NCI-H1048 (cell line): ENCODE measurements around the gene SMAP1.

ENCODE experiments used
- DNase-seq: peaks from one replicate; lab custom pipeline; 2025; lab: John Stamatoyannopoulos, UW

Gene SMAP1

DNA sequence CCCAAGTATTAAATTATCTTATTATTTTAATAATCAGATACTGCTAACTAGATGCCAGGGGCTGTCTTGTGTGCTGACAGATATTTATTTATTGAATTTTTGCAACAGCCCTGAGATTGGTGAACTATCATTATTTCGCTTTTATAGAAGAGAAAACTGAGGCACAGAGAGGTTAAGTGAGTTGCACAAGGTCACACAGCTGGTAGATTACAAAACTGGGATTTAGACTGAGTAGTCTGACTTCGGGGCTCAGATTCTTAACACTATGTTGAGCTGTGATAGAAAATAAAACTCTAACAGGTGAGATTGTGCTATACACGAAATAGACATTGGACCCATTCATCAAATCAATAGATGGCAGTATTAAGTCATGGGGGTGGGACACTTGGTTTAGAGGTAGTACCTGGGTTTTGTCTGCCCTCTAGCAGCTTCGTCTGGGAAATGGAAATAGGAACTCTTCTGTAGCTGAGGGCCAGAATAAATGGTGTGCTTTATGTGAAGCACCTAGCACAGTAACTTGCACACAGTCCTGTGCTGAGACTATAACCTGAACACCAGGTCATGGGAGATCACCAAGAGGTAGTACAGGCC lies 175.7 kb downstream of the SMAP1 start:
- no peak for DNase-seq

GRCh38 chr6:70844301-70844700 lies 176.6 kb downstream of the SMAP1 start:
- no peak for DNase-seq

- no peak for DNase-seq
Measured at GRCh38 chr6:70846207-70846835, 178.6 kb downstream of the SMAP1 start.

DNA sequence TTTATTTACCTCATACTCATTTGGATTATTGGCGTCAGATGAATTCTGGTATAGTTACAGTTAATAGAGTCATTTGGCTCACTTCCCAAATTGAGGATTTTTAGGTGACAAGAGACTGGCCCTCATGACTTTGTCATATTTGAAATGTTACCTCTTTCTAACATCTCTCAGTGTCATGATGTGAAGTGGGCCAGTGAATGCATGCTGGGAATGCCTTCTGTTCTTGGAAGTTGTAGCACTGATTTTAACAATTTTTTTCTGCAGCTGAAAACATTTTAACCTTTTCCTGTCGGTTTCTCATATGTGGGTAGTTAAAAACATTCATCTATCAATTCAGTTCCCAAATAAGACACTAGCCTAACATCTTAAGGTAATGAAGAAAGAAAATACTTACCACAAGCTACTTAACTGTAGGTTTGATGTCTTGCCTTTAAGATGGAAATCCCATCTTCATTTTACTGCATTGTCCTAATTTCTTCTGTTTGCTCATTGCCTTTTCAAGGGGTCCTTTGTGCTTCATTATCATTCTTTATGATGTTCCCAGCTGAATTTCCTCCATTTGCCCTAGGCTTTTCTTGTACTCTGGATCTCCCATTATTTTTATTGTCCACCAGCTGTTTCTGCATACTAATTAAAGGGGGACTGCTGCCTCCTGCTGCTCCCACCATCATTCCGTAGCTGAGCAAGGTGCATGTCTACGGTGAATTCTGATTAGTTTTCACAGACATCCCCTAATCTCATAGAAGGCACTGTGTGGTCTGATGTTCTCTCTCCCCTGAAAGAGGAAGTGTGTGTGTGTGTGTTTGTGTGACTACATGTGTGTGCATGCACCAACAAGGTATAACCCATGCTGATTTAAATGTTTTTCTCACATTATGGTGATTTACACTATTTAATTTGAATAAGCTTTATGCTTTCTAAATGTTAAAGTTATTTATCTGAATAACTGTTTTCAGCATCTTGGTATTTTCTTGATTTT lies 179.7 kb downstream of the SMAP1 start:
- DNase-seq, result no peak

DNA sequence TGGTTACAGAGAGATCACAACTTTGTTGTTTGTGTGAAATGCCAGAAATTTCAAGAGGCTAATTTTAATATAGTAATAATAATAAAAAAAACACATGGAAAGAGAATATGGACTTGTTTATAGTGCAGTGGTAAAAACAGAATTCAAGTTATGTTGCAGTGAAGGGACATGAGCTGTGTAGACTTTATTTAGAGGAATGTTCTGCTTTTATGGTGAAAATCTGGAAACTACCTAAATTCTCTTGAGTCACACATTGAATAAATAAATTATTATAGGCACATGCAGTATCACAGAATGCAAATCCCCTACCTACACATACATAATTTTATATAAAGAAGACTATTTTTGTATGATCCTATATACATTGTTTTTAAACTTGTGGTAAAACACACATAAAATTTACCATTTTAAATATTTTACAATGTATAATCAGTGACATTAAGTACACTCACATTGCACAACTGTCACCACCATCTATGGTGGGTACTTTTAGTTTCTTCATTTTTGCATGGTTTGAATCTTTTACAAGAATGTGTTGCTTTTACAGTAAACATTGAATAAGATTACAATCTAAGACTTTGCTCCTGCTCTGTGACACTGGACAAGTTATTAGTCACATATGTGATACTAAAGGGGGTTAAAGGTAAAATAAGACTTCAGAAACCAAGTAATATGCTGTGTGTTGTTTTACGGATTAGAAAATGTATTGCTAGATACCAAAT lies 181.8 kb downstream of the SMAP1 start:
- no peak for DNase-seq

DNA sequence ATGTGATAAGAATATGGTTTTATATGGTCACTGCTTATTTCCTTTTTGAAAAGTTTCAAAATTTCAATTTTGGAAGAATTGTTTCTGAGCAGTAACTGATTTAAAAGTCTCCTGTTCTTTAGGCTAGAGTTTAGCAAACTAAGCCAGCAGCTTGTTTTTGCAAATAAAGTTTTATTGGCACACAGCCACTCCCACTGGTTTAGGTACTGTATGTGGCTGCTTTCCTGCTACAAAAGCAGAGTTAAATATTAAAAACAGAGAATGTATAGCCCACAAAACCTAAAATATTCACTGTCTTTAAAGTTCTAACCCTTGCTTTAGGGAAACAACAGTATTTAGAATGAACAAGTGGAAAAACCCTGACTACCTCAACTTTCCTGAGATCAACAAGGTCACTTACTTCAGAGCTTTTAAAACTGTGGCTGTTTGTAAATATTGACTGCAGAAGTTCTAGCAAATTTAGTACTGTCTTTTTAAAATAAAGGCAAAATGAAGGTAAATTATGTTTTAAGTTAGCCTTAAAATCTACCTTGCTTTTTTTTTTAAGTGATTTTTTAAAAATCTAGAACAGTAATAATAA lies 185.1 kb downstream of the SMAP1 start:
- DNase-seq, result no peak

DNA sequence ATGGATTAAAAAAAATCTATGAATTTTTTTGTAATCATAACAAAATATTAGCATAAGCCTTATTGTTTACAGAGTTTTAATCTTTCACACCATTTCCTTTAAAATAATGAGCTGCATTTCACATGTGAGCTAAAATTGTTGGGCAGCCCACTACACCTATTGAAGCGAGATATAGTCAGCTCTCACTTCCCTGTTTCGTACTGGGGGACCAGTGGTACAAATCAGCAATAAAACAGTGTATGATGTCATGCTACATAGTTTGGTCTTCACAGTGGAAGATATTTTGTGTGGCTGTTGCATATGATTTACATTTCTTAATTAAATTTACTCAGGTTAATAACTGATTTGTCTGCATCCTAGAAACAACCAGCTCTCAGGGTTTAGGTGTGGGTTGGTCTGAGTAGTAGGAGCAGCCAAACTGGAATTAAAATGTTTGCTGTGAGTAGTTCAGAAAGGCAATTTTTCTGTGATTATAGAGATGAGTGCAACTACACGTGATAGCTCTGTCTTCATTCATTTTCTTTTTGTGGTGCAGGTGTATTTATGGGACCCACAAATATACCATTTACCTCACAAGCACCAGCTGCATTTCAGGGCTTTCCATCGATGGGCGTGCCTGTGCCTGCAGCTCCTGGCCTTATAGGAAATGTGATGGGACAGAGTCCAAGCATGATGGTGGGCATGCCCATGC lies 189.8 kb downstream of the SMAP1 start:
- no peak for DNase-seq

- no peak for DNase-seq
Measured at GRCh38 chr6:70860045-70860444, 192.4 kb downstream of the SMAP1 start.

GRCh38 chr6:70860920-70861319 lies 193.2 kb downstream of the SMAP1 start:
- DNase-seq, result no peak

GRCh38 chr6:70863343-70863742 lies 195.7 kb downstream of the SMAP1 start:
- no peak for DNase-seq

GRCh38 chr6:70864401-70864800 lies 196.7 kb downstream of the SMAP1 start:
- no peak for DNase-seq

DNA sequence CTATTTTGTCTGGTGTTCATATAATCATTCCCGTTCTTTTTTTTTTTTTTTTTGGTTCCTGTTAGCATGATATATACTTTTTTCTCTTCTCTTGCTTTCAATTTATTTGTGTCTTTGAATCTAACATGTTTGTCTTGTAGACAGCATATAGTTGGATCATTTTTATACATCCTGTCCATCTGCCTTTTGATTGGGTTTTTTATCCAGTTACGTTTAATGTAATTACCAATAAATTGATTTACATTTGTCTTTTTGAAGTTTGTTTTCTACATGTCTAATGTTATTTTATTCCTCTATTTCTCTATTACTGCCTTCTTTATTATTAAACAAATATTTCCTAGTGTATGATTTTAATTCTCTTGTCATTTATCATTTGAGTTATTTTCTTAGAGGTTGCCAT lies 204.8 kb downstream of the SMAP1 start:
- DNase-seq, result no peak

- no peak for DNase-seq
Measured at GRCh38 chr6:70874181-70874913, 206.7 kb downstream of the SMAP1 start.

GRCh38 chr6:70879496-70879895 lies 211.8 kb downstream of the SMAP1 start:
- no peak for DNase-seq

DNA sequence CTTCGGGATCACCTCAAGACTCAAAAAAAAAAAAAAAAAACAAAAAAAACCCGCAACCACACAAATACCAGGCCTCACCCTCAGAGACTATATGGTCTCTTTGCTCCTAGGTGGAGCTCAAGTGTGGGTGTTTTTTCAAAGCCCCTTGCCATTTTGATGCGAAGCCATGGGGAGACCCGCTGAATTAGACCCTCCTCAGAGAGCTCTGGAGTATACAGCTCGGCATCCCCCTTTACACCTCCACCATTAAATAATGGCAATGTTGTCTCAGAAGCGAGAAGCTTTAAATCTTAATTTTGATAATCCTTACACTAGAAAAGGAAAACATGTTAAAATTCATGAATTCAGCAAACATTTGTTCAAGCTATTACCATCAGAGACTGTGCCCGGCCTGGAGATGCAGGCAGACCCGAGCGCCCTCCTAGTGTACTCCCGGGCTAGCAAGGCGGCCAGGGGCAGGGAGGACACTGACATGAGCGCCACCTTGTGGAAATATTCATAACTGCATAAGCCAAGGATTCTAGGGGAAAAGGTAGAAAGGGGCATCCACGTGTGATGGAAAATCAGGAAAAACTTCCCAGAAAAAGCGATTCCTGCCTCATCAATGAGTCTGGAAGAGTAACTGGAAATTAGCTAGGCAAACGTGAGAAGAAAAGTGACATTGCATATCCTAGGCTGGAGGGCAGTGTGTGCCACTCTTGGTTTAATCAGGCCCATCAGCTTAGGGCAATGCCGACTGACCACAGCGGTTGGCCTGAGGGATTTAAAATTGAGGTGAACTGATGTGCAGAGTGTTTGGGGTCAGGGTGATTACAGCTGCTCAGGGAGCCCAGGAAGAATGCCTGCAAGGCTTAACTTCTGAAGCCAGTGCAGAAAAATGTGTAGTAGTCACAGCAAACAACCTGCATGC lies 216.6 kb downstream of the SMAP1 start:
- DNase-seq, result peak; percentile 11

DNA sequence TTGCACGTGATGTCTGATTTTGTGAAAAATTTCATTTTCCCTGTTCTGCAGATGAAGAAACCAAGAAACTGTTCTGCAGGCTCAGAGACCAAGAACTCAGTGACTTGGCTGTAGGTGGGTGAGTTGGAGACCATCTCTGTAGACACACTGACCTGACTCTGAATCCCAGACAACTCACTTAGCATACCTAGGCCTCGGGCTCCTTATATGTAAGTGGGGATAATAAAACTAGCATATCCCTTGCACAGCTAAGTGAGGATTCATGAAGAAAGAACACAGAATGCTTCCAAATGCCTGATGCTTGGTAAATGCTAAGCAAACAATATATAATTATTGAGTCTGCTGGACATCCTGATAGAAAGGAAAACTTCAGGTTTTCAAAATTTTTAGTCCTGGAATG lies 218.4 kb downstream of the SMAP1 start:
- no peak for DNase-seq

GRCh38 chr6:70886661-70887060 lies 219.0 kb downstream of the SMAP1 start:
- no peak for DNase-seq

GRCh38 chr6:70889270-70889669 lies 221.6 kb downstream of the SMAP1 start:
- no peak for DNase-seq

DNA sequence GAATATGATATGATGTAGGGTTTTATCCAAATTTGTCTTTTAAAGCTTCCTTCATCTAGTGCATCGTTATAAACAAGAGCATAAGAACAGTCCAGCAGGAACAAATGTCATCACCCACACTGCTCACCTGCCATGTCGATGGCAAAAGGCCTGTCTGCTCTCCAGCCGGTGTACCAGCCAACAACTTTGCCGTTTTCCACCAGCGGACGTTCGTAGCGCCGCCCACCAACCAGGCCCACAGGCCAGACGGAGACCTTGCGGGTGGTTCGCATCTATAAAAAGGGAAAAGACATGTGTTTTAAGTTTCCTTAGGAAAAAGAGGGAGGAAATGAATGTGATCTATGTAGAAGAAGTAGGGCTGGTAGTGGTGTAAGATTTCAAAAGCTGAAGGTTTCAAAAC lies 226.3 kb downstream of the SMAP1 start:
- no peak for DNase-seq

DNA sequence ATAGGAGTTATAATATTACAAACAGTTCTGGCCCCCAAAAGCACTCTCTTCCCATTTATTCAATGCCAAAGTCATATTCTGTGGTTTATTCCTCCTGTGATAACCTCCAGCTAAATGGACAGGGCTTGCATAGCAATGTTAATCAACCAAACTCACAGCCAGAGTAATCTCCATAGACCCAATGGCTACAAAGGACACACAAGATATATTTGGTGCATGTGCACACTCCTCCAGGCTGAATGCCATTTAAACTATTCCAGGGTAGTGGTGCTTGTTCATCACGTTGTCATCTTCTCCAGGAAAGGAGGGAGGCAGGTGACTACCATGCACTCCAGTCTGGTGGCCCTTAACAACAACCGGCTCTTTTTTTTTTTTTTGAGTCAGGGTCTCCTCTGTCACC lies 232.4 kb downstream of the SMAP1 start:
- no peak for DNase-seq
